Spleen (tissue), 11 donors: ENCODE data around the gene ZYG11A. TPM values are rescaled to one million over a fixed set of nuclear protein-coding genes. Genes with fewer than 3 reads are reported as not detected.

Source experiments
- DNase-seq: peaks from one replicate; pipeline ENCODE4 v3.0.0-alpha.2; 2020
- H3K27ac ChIP-seq, 8 donors: fragments of 200-600 bp; sonication (generic) in 7 of 8; 1 replicate in 4 of 8; 2 replicates in 4 of 8; pipeline versions ENCODE4 v1.5.0 to v1.8.0; 2016 to 2021; ENCODE audit warnings: inconsistent platforms in 4 of 8, mild to moderate bottlenecking in 4 of 8, moderate library complexity in 1 of 8
- H3K27me3 ChIP-seq, 7 donors: fragments of 200-600 bp; sonication (generic) in 6 of 7; replicated peaks in 1 of 7; 1 replicate in 4 of 7; 2 replicates in 3 of 7; pipeline versions ENCODE4 v1.5.0 to v1.8.0; 2016 to 2021; ENCODE audit warnings: inconsistent platforms in 3 of 7, mild to moderate bottlenecking in 1 of 7
- H3K36me3 ChIP-seq, 6 donors: fragments of 200-600 bp; sonication (generic) in 5 of 6; 1 replicate in 4 of 6; 2 replicates in 2 of 6; pipeline versions ENCODE4 v1.5.0 to v1.8.0; 2016 to 2021; ENCODE audit warnings: inconsistent platforms in 2 of 6
- H3K4me1 ChIP-seq, 6 donors: fragments of 200-600 bp; sonication (generic) in 5 of 6; 1 replicate in 3 of 6; 2 replicates in 3 of 6; pipeline versions ENCODE4 v1.5.0 to v1.8.0; 2016 to 2021; ENCODE audit warnings: inconsistent platforms in 3 of 6
- H3K4me3 ChIP-seq, 8 donors: fragments of 200-600 bp; sonication (generic) in 7 of 8; 1 replicate in 4 of 8; 2 replicates in 4 of 8; pipeline versions ENCODE4 v1.5.0 to v1.8.0; 2016 to 2021; ENCODE audit warnings: inconsistent platforms in 4 of 8, mild to moderate bottlenecking in 4 of 8, moderate library complexity in 2 of 8
- H3K9me3 ChIP-seq, 8 donors: fragments of 200-600 bp; sonication (generic) in 7 of 8; 1 replicate in 4 of 8; 2 replicates in 4 of 8; pipeline versions ENCODE4 v1.5.0 to v1.8.0; 2016 to 2021; ENCODE audit warnings: inconsistent platforms in 4 of 8
- CTCF ChIP-seq, 11 experiments: fragments of 200-600 bp in 7 of 11; fragments of 450-650 bp in 4 of 11; sonication (generic) in 4 of 11; IDR thresholded peaks in 8 of 11; conservative IDR thresholded peaks in 3 of 11; 1 replicate in 7 of 11; 2 replicates in 4 of 11; pipeline versions ENCODE4 v1.4.0 to v1.8.0; 2016 to 2021; ENCODE audit warnings: antibody characterized with exemption in 11 of 11, inconsistent platforms in 4 of 11, mild to moderate bottlenecking in 1 of 11
- POLR2A ChIP-seq, 3 donors: fragments of 450-650 bp; IDR thresholded peaks; one replicate each; pipeline ENCODE4 v1.5.1; 2017; ENCODE audit warnings: antibody characterized with exemption in 3 of 3, mild to moderate bottlenecking in 1 of 3
- POLR2AphosphoS5 ChIP-seq, 3 donors: sonication (generic); formaldehyde crosslinking; IDR thresholded peaks; one replicate each; pipeline ENCODE4 v1.5.1; 2017; ENCODE audit warnings: antibody characterized with exemption in 3 of 3
- WGBS, 5 donors: extraction: QIAGEN DNeasy Blood & Tissue Kit in 3 of 5; methylation state at CpG; one replicate each; pipeline versions ENCODE4 v1.1.5 to v1.1.7; 2013 to 2018; 5-methylcytosine and 5-hydroxymethylcytosine counted together
- intact Hi-C: fragments of 100-400 bp; cut with DNase I; formaldehyde crosslinking; loops from one replicate; pipeline ENCODE4 v1.15.0; 2023; ENCODE audit warnings: low total_unique reads
- polyA plus RNA-seq, 3 donors: library from polyadenylated mRNA; stranded (reverse); fragments of 200-250 nt; gene quantifications; one replicate each; pipeline ENCODE4 v1.2.1, GENCODE V29; 2013
- total RNA-seq, 7 donors: library from RNA; depleted of rRNA in 3 of 7; stranded (reverse); fragments of >200 nt in 3 of 7; fragmentation: NEBNext Ultra II Directional in 4 of 7; extraction: Animal tissue kit (Norgen Biotek cat#: 25700) in 4 of 7; gene quantifications; one replicate each; pipeline versions ENCODE4 v1.1.0 to v1.2.1, GENCODE V29; 2016 to 2021
- donor health status: healthy with polysubstance abuse.
- donor health status: DM: no; HTN: no; CAD: no; lungs with moderate emphysema.
- donor health status: DM: no; HTN: no; CAD: no.
- donor health status: Bipolar disorder and iron deficiency.
- donor health status: healthy.
- donor health status: DM: no; HTN: no; CAD: no.
- donor health status: DM: yes; HTN: yes; CAD: no.

The ZYG11A gene
- total and polyA plus RNA-seq, 10 donors = 0.02 to 0.85 (median 0.16) TPM

GRCh38 chr1:52919723-52920483 is 77.3 kb downstream of the ZYG11A start:
- no peak for DNase-seq
- Histone ChIP-seq H3K27ac (peak overlapping the region in 3 of 8 donors; percentile 1 to 83 (median 79)), H3K4me1 (peaks cover 0 to 46% (median 22%) of the 10 kb centered on the region in 6 donors), H3K36me3 (no peaks in the 10 kb centered on the region), H3K9me3 (no peaks in the 10 kb centered on the region), H3K4me3 (no peak overlapping the region), H3K27me3 (peaks cover 0 to 47% (median 8%) of the 10 kb centered on the region in 7 donors)
- no peak for TF ChIP-seq POLR2A (IDR thresholded peaks at IDR 0.05)
- TF ChIP-seq POLR2AphosphoS5 (IDR thresholded peaks at IDR 0.05) = no peak
- no peak for TF ChIP-seq CTCF (IDR thresholded peaks at IDR 0.05 in 8 of 11, conservative IDR thresholded peaks at IDR 0.05 in 3 of 11)
- intact Hi-C loops = loop anchor here (5.0 kb wide), 1 partner anchor 213 kb away; no protein-coding TSS in a partner anchor
- 84 to 91% (median 87%) methylated on average over 10 of the region's 10 CpGs for WGBS, 5 donors

DNA sequence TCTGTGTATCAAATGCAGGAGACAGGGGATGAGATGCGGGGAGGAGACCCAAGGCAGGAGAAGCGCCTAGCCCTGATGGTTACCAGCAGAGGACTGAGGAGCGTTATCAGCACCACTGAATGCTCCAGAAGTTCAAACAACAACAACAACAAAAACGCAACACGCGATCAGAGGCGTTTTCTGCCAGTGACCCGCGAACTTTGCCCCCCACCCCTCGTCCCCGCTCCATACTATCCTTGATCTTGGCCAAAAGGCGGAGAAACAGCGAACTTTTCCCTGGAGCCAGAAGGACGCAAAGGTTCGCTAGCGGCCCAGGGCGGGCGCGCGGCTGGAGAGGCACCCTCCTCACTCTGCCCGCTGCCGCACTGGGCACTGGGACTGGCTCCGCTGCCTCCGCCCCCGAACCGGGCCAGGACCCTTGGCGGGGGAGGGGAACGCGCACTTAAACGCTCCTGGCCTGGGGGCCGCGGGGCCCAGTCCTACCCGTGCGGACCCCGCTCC is 78.3 kb downstream of the ZYG11A start:
- no peaks in the 10 kb centered on the region for H3K36me3 ChIP-seq
- peaks cover 0 to 45% (median 22%) of the 10 kb centered on the region in 6 donors for H3K4me1 ChIP-seq
- peak overlapping the region; percentile 22 to 81 (median 58) for H3K4me3 ChIP-seq
- H3K27me3 ChIP-seq = peaks cover 0 to 55% (median 8%) of the 10 kb centered on the region in 7 donors
- no peaks in the 10 kb centered on the region for H3K9me3 ChIP-seq
- intact Hi-C loops = no loop called here
- TF ChIP-seq POLR2AphosphoS5 (IDR thresholded peaks at IDR 0.05) (no peak), CTCF (IDR thresholded peaks at IDR 0.05 in 8 of 11, conservative IDR thresholded peaks at IDR 0.05 in 3 of 11) (no peak), POLR2A (IDR thresholded peaks at IDR 0.05) (no peak)
- DNase-seq = no peak
- peak overlapping the region in 7 of 8 donors; percentile 74 to 83 (median 80) for H3K27ac ChIP-seq
- WGBS, 5 donors = 41 to 73% (median 53%) methylated on average over 27 to 35 of the region's 35 CpGs

- TF ChIP-seq CTCF (IDR thresholded peaks at IDR 0.05 in 8 of 11, conservative IDR thresholded peaks at IDR 0.05 in 3 of 11) (no peak), POLR2A (IDR thresholded peaks at IDR 0.05) (no peak), POLR2AphosphoS5 (IDR thresholded peaks at IDR 0.05) (no peak)
- intact Hi-C loops = no loop called here
- Histone ChIP-seq H3K4me3 (no peak overlapping the region), H3K27me3 (peaks cover 0 to 75% (median 9%) of the 10 kb centered on the region in 7 donors), H3K4me1 (peaks cover 10 to 52% (median 33%) of the 10 kb centered on the region in 6 donors), H3K27ac (no peak overlapping the region), H3K36me3 (no peaks in the 10 kb centered on the region), H3K9me3 (no peaks in the 10 kb centered on the region)
- 62 to 75% (median 72%) methylated on average over 5 of the region's 5 CpGs for WGBS, 5 donors
- no peak for DNase-seq
Measured at GRCh38 chr1:52925571-52926005, 83.0 kb downstream of the ZYG11A start.

GRCh38 chr1:52926864-52927211 is 84.3 kb downstream of the ZYG11A start:
- Histone ChIP-seq H3K4me1 (peaks cover 3 to 39% (median 22%) of the 10 kb centered on the region in 6 donors), H3K36me3 (no peaks in the 10 kb centered on the region), H3K4me3 (peak overlapping the region; percentile 57 to 81 (median 68)), H3K27ac (peak overlapping the region in 6 of 8 donors; percentile 12 to 80 (median 70)), H3K9me3 (no peaks in the 10 kb centered on the region), H3K27me3 (peaks cover 0 to 63% (median 0%) of the 10 kb centered on the region in 7 donors)
- TF ChIP-seq POLR2A (IDR thresholded peaks at IDR 0.05) (no peak), POLR2AphosphoS5 (IDR thresholded peaks at IDR 0.05) (no peak), CTCF (IDR thresholded peaks at IDR 0.05 in 8 of 11, conservative IDR thresholded peaks at IDR 0.05 in 3 of 11) (no peak)
- intact Hi-C loops = no loop called here
- no peak for DNase-seq
- 16 to 30% (median 22%) methylated on average over 9 to 12 of the region's 12 CpGs for WGBS, 5 donors
